Epithelial cell of umbilical artery (primary cell): Measurements from ENCODE around the gene ITGB7. TPM values are rescaled to one million over a fixed set of nuclear protein-coding genes. Genes with fewer than 3 reads are reported as not detected.

ENCODE experiments used
- total RNA-seq: library from RNA; depleted of rRNA; stranded (reverse); fragments of >200 nt; gene quantifications from 2 replicates; pipeline ENCODE4 v1.2.3, GENCODE V29; 2014

Gene ITGB7
- 0.15 TPM in 1 of 2 replicates, not detected in the other for total RNA-seq

GRCh38 chr12:53207042-53207441, at the start of gene ITGB7:
Gene ITGB7, minus strand, starts transcription at chr12:53207251. Its CDS starts 6,808 bp downstream, at chr12:53200443.

GRCh38 chr12:53231921-53232645, 25.0 kb upstream of the ITGB7 start, which contains the start of gene RARG:
Gene RARG, minus strand, starts transcription at chr12:53232209. Its CDS starts 4,664 bp downstream, at chr12:53227545.

GRCh38 chr12:53180220-53180930, 26.7 kb downstream of the ITGB7 start, which contains the start of the genes CSAD and ZNF740:
Gene CSAD, minus strand, starts transcription at chr12:53180925. Its CDS starts 7,455 bp downstream, at chr12:53173470.
Gene ZNF740, plus strand, starts transcription at chr12:53180722. Its CDS starts 1,262 bp downstream, at chr12:53181984.

Other genes starting within 250 kb of the ITGB7 start
- gene EIF4B, start 200.8 kb downstream of the ITGB7 start, total RNA-seq: 739 and 1,241 TPM in 2 replicates
- gene TNS2, start 157.2 kb downstream of the ITGB7 start, total RNA-seq: 21.1 and 30.9 TPM in 2 replicates
- gene SPRYD3, start 127.9 kb downstream of the ITGB7 start, total RNA-seq: 18.5 and 21.1 TPM in 2 replicates
- gene IGFBP6, start 109.6 kb downstream of the ITGB7 start, total RNA-seq: 8.4 and 13.1 TPM in 2 replicates
- gene SOAT2, start 103.8 kb downstream of the ITGB7 start, total RNA-seq: not detected in 2 replicates
- gene ZNF740, start 26.5 kb downstream of the ITGB7 start, total RNA-seq: 12.7 and 14.0 TPM in 2 replicates
- 2.6 and 4.6 TPM in 2 replicates for gene CSAD, start 26.3 kb downstream of the ITGB7 start, total RNA-seq
- 2.9 and 4.3 TPM in 2 replicates for gene RARG, start 25.0 kb upstream of the ITGB7 start, total RNA-seq
- gene ESPL1, start 61.0 kb upstream of the ITGB7 start, total RNA-seq: 4.9 and 18.1 TPM in 2 replicates
- 460 and 474 TPM in 2 replicates for gene PFDN5, start 88.3 kb upstream of the ITGB7 start, total RNA-seq
- gene MYG1, start 92.4 kb upstream of the ITGB7 start, total RNA-seq: 35.9 and 40.3 TPM in 2 replicates
- 34.8 and 47.7 TPM in 2 replicates for gene AAAS, start 114.4 kb upstream of the ITGB7 start, total RNA-seq
- not detected in 2 replicates for gene SP7, start 129.1 kb upstream of the ITGB7 start, total RNA-seq
- 16.9 and 28.0 TPM in 2 replicates for gene SP1, start 172.9 kb upstream of the ITGB7 start, total RNA-seq
- gene AMHR2, start 216.6 kb upstream of the ITGB7 start, total RNA-seq: not detected in 2 replicates
- 20.4 and 20.8 TPM in 2 replicates for gene PRR13, start 234.5 kb upstream of the ITGB7 start, total RNA-seq
- gene PCBP2, start 244.9 kb upstream of the ITGB7 start, total RNA-seq: 264 and 269 TPM in 2 replicates